DND-41 (cell line): ENCODE data around the gene NEAT1.

Source experiments
- EZH2 ChIP-seq: IDR thresholded peaks from 3 replicates; pipeline ENCODE4 v1.6.1; 2012; ENCODE audit warnings: borderline replicate concordance, low read depth, mild to moderate bottlenecking, moderate library complexity, low read length, inconsistent platforms; ENCODE audit not compliant: severe bottlenecking
- TF ChIP-seq, protein P1 (sequence below): IDR thresholded peaks from 2 replicates; pipeline ENCODE4 v1.5.1; 2012; ENCODE audit warnings: borderline replicate concordance, low read length, moderate library complexity, mild to moderate bottlenecking; ENCODE audit not compliant: poor library complexity, severe bottlenecking; ENCODE audit errors: extremely low read depth

DNA sequence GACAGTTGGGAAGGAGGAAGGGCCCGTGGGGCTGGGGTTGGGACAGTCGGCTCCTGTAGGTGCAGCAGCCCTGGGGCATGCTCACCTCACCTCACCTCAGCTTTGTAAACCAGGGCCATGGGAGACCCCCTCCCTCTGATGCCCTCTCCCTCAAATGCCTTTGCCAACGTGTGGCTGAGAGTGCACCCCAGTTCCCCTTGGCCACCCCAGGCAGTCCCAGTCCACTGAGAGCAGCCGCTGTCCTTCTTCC, 4.2 kb upstream of the NEAT1 start:
- TF ChIP-seq EZH2, result no peak
- TF ChIP-seq, protein P1, sequence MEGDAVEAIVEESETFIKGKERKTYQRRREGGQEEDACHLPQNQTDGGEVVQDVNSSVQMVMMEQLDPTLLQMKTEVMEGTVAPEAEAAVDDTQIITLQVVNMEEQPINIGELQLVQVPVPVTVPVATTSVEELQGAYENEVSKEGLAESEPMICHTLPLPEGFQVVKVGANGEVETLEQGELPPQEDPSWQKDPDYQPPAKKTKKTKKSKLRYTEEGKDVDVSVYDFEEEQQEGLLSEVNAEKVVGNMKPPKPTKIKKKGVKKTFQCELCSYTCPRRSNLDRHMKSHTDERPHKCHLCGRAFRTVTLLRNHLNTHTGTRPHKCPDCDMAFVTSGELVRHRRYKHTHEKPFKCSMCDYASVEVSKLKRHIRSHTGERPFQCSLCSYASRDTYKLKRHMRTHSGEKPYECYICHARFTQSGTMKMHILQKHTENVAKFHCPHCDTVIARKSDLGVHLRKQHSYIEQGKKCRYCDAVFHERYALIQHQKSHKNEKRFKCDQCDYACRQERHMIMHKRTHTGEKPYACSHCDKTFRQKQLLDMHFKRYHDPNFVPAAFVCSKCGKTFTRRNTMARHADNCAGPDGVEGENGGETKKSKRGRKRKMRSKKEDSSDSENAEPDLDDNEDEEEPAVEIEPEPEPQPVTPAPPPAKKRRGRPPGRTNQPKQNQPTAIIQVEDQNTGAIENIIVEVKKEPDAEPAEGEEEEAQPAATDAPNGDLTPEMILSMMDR, result no peak
